SH-SY5Y (cell line): ENCODE measurements around the gene PDCD7.

Experiments
- GATA2 ChIP-seq: IDR thresholded peaks from 2 replicates; pipeline ENCODE4 v1.6.1; 2011; ENCODE audit warnings: mild to moderate bottlenecking, low read depth, low read length
- GATA3 ChIP-seq: IDR thresholded peaks from 2 replicates; pipeline ENCODE4 v1.6.1; 2011; ENCODE audit warnings: low read depth, mild to moderate bottlenecking, low read length, moderate library complexity

- no peak for TF ChIP-seq GATA2
- TF ChIP-seq GATA3: no peak
Measured at GRCh38 chr15:65105038-65105437, 28.6 kb downstream of the PDCD7 start.
